ENCODE measurements around the gene MMP24. TPM values are rescaled to one million over a fixed set of nuclear protein-coding genes. Genes with fewer than 3 reads are reported as not detected.
A peak's percentile ranks its signal among the peaks of the same experiment; 100 is the strongest.
"Not testable (repeated sequence)": the region's sequence is repeated elsewhere in the genome, so short reads cannot be mapped to it uniquely, and the experiment has no call there.

Gene MMP24
- 5.2 and 14.2 TPM in 2 replicates for total RNA-seq (2014; rRNA removed; shearing (Covaris generic))

- no peak for DNase-seq (ENCODE audit: low spot score)
These were observed at the start of gene MMP24 for GRCh38 chr20:35226126-35226883. Gene MMP24, plus strand, starts transcription at chr20:35226690. Its CDS starts 49 bp downstream, at chr20:35226739.

GRCh38 chr20:35179292-35180212 is 46.9 kb upstream of the MMP24 start:
- DNase-seq (ENCODE audit: low spot score): no peak

- no peak for DNase-seq (ENCODE audit: low spot score)
These were observed 46.2 kb upstream of the MMP24 start for GRCh38 chr20:35180266-35180665.

GRCh38 chr20:35181731-35182130 is 44.8 kb upstream of the MMP24 start:
- no peak for DNase-seq (ENCODE audit: low spot score)

GRCh38 chr20:35186691-35187289 is 39.7 kb upstream of the MMP24 start:
- DNase-seq (ENCODE audit: low spot score): not testable (repeated sequence)

- DNase-seq (ENCODE audit: low spot score): no peak
These were observed 38.8 kb upstream of the MMP24 start for GRCh38 chr20:35187584-35188190.

GRCh38 chr20:35189223-35189622 is 37.3 kb upstream of the MMP24 start:
- not testable (repeated sequence) for DNase-seq (ENCODE audit: low spot score)

GRCh38 chr20:35190556-35190955 is 35.9 kb upstream of the MMP24 start:
- no peak for DNase-seq (ENCODE audit: low spot score)

- DNase-seq (ENCODE audit: low spot score): no peak
These were observed 34.9 kb upstream of the MMP24 start for GRCh38 chr20:35191419-35192117.

GRCh38 chr20:35192118-35192872 is 34.2 kb upstream of the MMP24 start:
- no peak for DNase-seq (ENCODE audit: low spot score)

GRCh38 chr20:35193031-35193791 is 33.3 kb upstream of the MMP24 start:
- not testable (repeated sequence) for DNase-seq (ENCODE audit: low spot score)

GRCh38 chr20:35196313-35196712 is 30.2 kb upstream of the MMP24 start:
- DNase-seq (ENCODE audit: low spot score): peak; percentile 27

GRCh38 chr20:35199740-35200139 is 26.8 kb upstream of the MMP24 start:
- DNase-seq (ENCODE audit: low spot score): peak; percentile 67

- DNase-seq (ENCODE audit: low spot score): peak; percentile 73
These were observed 26.2 kb upstream of the MMP24 start for GRCh38 chr20:35200267-35200666.

GRCh38 chr20:35201467-35201866 is 25.0 kb upstream of the MMP24 start:
- not testable (repeated sequence) for DNase-seq (ENCODE audit: low spot score)

GRCh38 chr20:35206802-35207201 is 19.7 kb upstream of the MMP24 start:
- no peak for DNase-seq (ENCODE audit: low spot score)

- peak; percentile 88 for DNase-seq (ENCODE audit: low spot score)
These were observed 18.4 kb upstream of the MMP24 start for GRCh38 chr20:35207950-35208611.

GRCh38 chr20:35215066-35215956 is 11.2 kb upstream of the MMP24 start:
- DNase-seq (ENCODE audit: low spot score): peak; percentile 96
